ENCODE results near the gene LRRC8D.
"Not testable (repeated sequence)": the region's sequence is repeated elsewhere in the genome, so short reads cannot be mapped to it uniquely, and the experiment has no call there.

The LRRC8D gene

GRCh38 chr1:89820422-89821321, at the start of gene LRRC8D:
LRRC8D (plus strand) TSS chr1:89821032; CDS start chr1:89933069, 112,037 bp downstream.
- FAIRE-seq = no peak

GRCh38 chr1:89771991-89772560, 48.8 kb upstream of the LRRC8D start:
- no peak for FAIRE-seq

DNA sequence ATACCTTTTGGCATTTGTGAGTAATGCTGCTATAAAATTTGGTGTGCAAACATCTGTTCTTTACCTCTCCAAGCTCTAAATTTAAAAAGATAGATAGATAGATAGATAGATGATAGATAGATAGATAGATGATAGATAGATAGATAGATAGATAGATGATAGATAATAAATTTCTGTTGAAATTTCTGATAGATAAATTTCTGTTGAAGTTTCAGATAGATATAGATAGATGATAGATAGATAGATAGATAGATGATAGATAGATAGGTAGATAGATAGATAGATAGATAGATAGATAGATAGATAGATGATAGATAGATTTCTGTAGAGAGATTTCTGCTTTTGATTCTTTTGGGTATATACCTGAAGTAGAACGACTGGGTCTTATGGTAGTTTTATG, 44.7 kb upstream of the LRRC8D start:
- not testable (repeated sequence) for FAIRE-seq

DNA sequence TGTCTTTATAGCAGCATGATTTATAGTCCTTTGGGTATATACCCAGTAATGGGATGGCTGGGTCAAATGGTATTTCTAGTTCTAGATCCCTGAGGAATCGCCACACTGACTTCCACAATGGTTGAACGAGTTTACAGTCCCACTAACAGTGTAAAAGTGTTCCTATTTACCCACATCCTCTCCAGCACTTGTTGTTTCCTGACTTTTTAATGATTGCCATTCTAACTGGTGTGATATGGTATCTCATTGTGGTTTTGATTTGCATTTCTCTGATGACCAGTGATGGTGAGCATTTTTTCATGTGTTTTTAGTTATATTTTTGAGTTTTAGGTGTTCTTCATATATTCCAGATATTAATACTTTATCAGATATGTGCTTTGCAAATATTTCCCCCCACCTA, 43.6 kb upstream of the LRRC8D start:
- FAIRE-seq = not testable (repeated sequence)

GRCh38 chr1:89779151-89779940, 41.5 kb upstream of the LRRC8D start:
- no peak for FAIRE-seq

GRCh38 chr1:89780721-89781120, 40.1 kb upstream of the LRRC8D start:
- FAIRE-seq = peak; percentile 96

- FAIRE-seq = no peak
These were observed 39.2 kb upstream of the LRRC8D start for GRCh38 chr1:89781494-89782126.

GRCh38 chr1:89786628-89787214, 34.1 kb upstream of the LRRC8D start:
- FAIRE-seq = no peak

DNA sequence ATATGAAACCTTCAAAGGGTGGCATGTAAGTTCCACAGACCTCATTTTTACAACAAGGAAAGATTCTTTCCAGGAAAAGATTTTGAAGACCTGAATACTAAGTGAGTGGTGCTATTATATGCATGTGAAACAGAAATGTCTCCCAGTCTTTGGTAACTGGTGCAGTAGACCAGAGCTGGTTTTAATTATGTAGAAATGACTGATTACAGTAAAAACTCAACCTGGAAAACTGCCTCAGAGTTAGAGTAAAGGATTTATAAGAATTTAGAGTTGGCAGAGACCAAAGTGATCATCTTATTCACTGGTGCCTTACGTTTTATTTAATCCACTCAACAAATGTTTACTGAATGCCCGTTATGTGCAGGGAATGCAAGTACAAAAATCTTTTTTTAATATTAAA, 30.2 kb upstream of the LRRC8D start:
- FAIRE-seq = no peak

- FAIRE-seq = peak; percentile 73
These were observed 29.6 kb upstream of the LRRC8D start for GRCh38 chr1:89791064-89791726.

DNA sequence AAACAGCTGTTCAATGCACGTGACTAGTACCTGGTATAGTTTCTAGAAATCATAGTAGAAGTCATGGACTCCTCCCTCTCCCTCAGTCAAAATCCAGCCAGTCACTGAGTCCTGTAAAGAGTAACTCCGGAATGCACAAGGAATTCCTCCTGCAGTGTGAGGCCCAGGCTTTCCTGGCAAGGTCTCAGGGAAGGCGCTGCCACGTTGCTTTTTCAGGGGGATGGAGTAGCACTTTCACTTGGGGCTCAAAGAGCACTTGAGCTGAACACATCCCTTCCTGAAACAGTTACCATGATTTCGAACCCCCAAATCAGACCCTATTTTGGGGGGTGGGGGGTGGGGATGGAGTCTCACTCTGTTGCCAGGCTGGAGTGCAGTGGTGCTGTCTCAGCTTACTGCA, 26.4 kb upstream of the LRRC8D start:
- no peak for FAIRE-seq

- not testable (repeated sequence) for FAIRE-seq
These were observed 25.3 kb upstream of the LRRC8D start for GRCh38 chr1:89795571-89795970.

DNA sequence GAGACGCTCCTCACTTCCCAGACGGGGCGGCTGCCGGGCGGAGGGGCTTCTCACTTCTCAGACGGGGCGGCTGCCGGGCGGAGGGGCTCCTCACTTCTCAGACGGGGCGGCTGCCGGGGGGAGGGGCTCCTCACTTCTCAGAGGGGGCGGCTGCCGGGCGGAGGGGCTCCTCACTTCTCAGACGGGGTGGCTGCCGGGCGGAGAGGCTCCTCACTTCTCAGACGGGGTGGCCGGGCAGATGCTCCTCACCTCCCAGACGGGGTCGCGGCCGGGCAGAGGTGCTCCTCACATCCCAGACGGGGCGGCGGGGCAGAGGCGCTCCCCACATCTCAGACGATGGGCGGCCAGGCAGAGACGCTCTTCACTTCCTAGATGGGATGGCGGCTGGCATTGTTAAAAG, 23.0 kb upstream of the LRRC8D start:
- FAIRE-seq = not testable (repeated sequence)

GRCh38 chr1:89799495-89799894, 21.3 kb upstream of the LRRC8D start:
- no peak for FAIRE-seq

- FAIRE-seq = no peak
These were observed 20.7 kb upstream of the LRRC8D start for GRCh38 chr1:89800022-89800655.

DNA sequence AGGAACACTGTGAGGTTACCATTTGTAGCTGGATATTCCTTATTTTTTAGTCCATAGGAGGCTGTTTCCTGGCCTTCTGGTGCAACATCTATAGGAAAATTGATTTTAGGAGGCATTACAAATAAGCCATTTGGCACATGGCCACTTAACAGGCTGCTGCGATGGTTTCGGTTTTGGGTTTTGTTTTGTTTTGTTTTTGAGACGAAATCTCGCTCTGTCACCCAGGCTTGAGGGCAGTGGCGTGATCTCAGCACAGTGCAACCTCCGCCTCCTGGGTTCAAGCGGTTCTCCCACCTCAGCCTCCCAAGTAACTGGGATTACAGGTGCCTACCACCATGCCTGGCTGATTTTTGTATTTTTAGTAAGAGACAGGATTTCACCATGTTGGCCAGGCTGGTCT, 20.1 kb upstream of the LRRC8D start:
- FAIRE-seq = no peak

- no peak for FAIRE-seq
These were observed 18.8 kb upstream of the LRRC8D start for GRCh38 chr1:89802051-89802450.

DNA sequence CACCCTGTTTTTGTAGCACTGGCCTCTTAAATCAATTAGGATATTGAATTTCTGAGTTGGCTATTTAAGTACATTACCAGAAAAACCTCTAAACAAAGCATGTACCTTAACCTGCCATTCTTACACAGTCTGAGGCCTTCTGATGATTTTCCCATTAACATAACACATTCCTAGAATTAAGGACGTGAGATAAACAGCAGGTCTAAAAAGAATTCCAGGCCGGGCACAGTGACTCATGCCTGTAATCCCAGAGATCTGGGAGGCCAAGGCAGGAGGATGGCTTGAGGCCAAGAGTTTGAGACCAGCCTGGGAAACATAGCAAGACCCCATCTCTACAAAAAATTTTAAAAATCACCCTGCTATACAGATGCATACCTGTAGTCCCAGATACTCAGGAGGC, 18.0 kb upstream of the LRRC8D start:
- peak; percentile 28 for FAIRE-seq

DNA sequence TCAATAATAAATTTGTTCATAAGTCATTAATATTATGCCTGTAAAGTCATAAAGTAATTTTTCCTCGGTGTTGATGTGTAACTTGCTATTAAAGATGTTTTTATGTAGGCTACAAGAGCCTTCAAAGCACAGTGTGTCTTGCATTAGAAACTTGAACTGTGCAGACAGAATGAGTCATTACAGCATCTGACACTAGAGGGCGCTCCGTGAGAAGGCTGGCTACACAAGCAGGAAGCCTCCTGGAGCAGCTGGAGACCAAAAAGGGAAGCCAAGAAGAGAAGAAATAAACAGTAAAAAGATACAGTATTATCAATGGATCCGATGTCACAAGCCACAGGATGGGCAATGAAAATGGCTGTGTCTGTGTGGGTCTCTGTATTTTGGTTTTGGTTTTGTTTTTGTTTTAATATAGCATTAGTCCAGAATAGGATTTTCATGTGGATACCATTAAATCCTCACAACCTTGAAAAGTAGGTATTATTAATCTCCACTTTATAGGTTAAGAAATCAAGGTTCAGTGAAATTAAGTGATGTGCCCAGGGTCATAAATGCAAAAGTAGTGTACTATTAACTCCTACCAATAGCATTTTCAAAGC, 16.1 kb upstream of the LRRC8D start:
- peak; percentile 97 for FAIRE-seq

DNA sequence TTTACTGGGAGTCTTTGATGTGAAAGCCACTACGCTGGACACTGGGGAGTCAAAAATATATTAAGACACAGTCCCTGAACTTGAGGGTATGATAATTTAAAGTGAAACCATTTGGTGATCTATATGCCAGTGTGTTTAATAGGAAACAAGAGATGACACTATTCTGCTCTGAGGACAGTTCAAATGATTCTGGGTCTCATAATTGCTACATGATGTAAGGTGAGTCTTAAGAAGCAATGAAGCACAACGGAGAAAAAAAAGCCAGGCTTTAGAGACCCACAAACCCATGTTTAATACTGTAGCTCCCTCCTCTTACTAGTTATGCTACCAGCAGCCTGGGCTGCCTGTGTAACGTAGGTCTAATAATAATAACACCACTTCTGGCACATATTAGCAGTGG, 14.2 kb upstream of the LRRC8D start:
- no peak for FAIRE-seq

DNA sequence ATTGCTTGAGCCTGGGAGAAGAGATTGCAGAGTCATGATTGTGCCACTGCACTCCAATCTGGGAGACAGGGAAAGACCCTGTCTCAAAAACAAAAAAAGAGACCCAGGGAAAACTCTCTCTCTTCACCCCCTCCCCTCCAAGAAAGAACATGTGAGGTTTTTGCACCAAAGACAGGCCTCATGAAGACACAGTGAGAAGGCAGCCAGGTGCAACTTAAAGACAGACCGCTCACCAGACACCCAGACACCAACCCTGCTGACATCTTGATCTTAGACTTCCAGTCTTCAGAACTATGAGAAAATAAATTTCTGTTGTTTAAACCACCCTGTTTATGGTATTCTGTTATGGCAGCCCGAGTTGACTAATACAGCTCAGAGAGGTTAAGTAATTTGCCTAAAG, 13.3 kb upstream of the LRRC8D start:
- no peak for FAIRE-seq
